NCI-H187 treated with DMSO at 0.1 percent for 48 hours (cell line): Measurements from ENCODE around the gene PRPF6.

Experiments used
- DNase-seq: peaks from one replicate; lab custom pipeline; 2025; lab: John Stamatoyannopoulos, UW

PRPF6 gene

GRCh38 chr20:64064145-64064698 is 83.3 kb downstream of the PRPF6 start:
- DNase-seq = no peak

GRCh38 chr20:64065062-64065973 is 84.4 kb downstream of the PRPF6 start:
- no peak for DNase-seq

DNA sequence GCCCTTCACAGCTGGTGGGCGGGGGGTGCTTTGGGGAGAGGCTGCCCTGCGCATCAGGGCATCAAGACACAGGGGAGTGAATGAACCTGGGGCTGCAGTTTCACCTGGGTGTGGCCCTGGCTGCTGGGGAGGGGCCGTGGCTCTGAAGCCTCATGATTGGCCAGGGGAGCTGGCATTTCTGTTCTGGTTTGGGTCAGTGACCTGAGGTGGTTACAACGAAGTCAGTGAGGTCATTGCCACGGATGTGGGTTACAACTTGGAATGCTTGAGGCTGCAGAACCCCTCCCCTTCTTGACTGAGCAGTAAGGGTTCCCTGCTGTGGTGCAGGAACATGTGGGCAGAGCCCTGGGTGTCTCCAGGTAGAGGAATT is 85.0 kb downstream of the PRPF6 start:
- no peak for DNase-seq

- no peak for DNase-seq
These were observed 86.2 kb downstream of the PRPF6 start for GRCh38 chr20:64067005-64067632.

GRCh38 chr20:64067733-64068307 is 86.9 kb downstream of the PRPF6 start:
- DNase-seq = no peak

- no peak for DNase-seq
These were observed 87.7 kb downstream of the PRPF6 start for GRCh38 chr20:64068386-64069208.

DNA sequence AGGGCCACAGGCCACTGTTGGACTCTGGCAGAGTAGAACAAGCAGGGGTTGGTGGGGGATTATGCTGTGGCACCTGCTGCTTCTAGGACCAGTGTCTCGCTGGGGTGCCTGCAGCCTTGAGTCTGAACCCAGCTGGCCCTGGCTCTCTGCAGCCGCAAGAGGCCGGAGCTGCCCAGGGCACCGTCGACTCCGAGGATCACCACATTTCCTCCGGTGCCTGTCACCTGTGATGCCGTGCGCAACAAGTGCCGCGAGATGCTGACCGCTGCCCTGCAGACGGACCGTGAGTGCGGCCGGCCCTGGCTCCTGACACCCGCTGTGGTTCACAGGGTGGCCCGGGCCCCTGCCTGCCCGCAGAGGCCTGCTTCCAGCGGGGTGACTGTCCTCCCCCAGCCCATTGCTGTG is 88.3 kb downstream of the PRPF6 start:
- DNase-seq = no peak

DNA sequence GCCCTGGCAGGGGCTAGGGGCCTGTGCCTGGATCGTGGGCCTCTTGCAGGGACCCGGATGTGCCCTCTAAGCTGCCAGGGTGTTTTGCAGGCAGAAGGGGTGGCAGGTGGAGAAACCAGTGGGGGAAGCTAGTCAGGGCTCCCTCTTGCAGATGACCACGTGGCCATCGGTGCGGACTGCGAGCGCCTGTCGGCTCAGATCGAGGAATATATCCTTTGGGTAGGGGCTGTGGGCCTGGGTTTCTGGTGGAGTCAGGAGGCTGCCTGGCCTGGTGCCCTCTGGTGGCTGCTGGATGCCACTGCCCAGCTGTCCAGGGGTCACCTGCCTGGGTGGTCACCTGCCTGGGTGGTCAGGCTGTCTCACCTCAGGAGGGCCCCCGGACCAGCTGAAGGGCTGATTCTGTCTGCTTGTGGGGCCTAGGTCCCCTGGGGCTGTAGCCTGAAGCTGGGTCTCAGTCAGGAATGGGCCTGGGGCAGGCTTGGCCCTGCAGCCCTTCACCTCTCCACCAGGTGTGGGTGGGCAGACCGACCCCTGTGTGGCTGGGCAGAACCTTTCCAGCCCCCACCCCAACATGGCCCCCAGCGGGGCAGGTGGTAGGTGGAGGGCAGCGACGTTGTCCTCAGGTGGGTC is 88.8 kb downstream of the PRPF6 start:
- DNase-seq = no peak

- no peak for DNase-seq
These were observed 89.5 kb downstream of the PRPF6 start for GRCh38 chr20:64070244-64070993.

GRCh38 chr20:64071341-64072332 is 90.7 kb downstream of the PRPF6 start:
- DNase-seq = no peak

DNA sequence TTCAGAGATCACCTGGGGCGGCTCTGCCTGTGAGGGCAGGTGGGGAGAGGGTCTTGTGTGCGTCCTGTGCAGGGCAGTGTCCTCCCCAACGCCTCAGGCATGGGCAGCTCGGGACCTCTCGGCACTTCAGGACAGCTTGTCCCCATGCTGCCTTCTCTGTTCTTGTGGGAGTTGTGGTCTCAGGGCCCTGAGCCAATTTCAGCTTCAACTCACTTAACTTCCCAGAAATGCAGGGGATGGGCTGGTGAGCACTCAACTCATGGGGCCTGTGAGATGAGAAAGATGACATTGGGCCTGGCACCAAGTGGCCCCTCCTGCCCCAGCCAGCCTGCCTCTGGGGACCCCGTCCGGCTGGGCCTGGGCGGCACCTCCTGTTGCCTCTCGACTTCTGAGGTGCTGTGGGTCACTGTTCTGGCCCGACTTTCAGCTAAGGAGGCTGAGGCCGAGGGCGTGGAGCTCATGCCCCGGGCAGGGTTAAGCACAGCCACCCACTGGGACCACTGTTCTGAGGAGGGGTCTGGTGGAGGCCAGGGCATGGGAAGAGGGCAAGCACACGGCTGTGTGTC is 91.6 kb downstream of the PRPF6 start:
- no peak for DNase-seq

DNA sequence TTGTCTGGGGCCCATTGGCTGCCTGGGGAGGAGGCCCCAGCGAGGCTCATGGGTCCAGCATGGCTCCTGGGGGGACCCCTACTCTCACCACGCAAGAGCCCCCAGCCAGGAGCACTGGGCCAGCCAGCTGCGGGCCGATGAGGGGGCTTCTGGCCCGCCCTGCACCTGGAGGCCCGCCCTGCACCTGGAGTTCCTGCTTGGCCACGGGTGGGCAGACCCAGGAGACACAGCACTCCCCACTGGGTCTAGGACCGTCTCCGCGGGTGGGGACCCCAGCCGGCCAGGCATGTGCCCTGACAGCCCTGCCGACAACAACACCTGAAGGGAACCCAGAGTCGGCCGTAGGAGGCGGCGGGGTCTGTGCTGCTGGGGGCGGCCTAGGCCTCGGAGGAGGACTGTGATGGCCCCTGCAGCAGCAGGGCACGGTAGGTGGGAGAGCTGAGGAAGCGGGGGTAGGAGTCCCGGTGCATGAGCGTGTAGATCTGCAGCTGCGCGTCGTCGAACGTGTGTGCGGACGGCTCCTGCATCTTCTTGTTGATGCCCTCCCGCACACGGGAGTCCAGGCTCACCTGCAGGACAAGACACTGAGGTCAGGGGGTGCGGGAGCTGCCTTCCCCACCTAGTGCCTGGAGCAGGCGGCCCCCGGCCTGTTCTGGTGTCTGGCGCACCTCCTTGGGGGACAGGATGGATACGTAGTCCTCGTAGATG is 92.7 kb downstream of the PRPF6 start:
- no peak for DNase-seq

GRCh38 chr20:64074184-64074789 is 93.4 kb downstream of the PRPF6 start:
- DNase-seq = no peak

DNA sequence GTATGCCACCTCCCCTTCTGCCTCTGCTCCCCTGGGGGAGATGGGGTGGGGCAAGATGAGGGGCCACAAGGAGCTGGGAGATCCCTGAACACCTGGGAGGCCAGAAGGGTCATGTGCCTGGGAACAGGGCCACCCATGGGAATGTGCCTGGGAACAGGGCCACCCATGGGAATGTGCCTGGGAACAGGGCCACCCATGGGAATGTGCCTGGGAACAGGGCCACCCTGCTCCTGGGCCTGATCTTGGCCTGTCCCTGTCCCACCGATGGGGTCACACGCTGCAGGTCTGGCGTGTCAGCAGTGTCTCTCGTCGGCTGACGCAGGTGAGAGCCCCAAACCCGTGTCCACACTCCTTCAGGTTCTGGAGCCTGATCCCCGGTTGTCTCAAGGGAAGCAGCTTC is 94.0 kb downstream of the PRPF6 start:
- no peak for DNase-seq

- no peak for DNase-seq
These were observed 94.6 kb downstream of the PRPF6 start for GRCh38 chr20:64075556-64075955.

DNA sequence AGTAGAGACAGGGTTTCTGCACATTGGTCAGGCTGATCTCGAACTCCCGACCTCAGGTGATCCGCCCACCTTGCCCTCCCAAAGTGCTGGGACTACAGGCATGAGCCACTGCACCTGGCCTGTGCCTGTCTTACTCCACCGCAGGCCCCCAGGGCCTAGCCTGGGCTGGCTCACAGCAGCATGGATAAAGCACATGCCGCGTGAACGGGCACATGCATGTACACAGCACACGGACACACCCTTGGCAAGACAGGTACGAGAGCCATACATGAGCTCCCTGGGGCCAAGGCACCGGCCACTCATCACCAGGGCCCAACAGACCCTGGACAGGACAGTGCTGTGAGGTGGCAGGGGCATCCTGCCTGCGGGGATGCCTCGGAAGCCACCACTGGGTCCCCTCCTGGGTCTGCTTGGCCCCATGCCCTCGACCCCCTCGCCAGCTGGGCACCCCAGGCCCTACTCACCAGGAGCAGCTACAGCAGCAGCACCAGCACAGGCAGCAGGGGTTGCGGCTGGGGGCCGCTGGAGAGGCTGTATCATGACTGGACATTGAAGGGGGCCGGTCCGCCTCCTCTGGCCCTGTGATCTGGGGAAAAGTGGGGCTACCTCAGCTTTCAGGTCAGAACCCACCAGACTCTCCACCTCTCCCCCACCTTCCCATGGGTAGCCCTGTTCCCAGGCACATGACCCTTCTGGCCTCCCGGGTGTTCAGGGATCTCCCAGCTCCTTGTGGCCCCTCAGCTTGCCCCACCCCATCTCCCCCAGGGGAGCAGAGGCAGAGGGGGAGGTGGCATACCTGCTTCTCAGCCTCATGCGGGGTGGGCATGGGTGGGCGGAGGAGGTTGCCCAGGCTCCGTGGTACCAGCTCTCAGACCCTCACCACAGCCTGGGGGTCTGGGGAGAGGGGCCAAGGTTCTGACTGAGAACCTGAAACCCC is 95.4 kb downstream of the PRPF6 start:
- no peak for DNase-seq

DNA sequence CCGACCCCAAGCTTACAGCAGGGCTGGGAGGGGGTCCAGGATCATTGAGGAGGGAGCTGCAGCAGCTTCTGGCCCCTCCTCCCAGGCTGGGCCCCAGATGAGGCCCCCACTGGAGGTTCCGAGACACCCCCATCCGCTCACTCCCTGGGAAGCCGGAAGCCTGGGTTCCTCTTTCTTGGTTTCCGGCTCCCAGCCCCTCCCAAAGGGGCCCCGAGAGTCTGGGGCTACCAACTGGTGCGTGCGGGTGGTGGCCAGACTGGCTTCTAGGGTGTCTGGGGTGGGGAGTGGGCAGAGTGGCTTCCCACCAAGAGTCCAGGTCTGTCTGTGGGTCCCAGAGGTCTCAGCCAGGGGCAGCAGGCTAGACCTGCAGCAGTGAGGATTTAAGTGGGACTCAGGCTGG is 96.2 kb downstream of the PRPF6 start:
- no peak for DNase-seq
